Loucy (cell line): ENCODE data around the gene GPX6.

Source experiments
- H2AFZ ChIP-seq: fragments of 200-600 bp; sonication (generic); 2 replicates; pipeline ENCODE4 v1.6.0; 2016; ENCODE audit warnings: antibody characterized with exemption, mild to moderate bottlenecking, low read length, moderate library complexity
- H3F3A ChIP-seq: fragments of 200-600 bp; 2 replicates; pipeline ENCODE4 v1.6.0; 2016; ENCODE audit warnings: antibody characterized with exemption, low read depth, mild to moderate bottlenecking
- H3K27me3 ChIP-seq: fragments of 200-600 bp; sonication (generic); 2 replicates; pipeline ENCODE4 v1.6.1; 2014; ENCODE audit warnings: low read length, mild to moderate bottlenecking; ENCODE audit not compliant: insufficient read depth, poor library complexity, severe bottlenecking
- H3K36me3 ChIP-seq: fragments of 200-600 bp; sonication (generic); 2 replicates; pipeline ENCODE4 v1.6.1; 2016; ENCODE audit warnings: low read length; ENCODE audit not compliant: insufficient read depth
- H3K4me1 ChIP-seq: fragments of 200-600 bp; sonication (generic); 2 replicates; pipeline ENCODE4 v1.5.1; 2014; ENCODE audit warnings: low read length, mild to moderate bottlenecking; ENCODE audit not compliant: insufficient read depth, poor library complexity, severe bottlenecking
- H3K4me2 ChIP-seq: fragments of 200-600 bp; sonication (generic); 2 replicates; pipeline ENCODE4 v1.6.0; 2014; ENCODE audit warnings: antibody characterized with exemption, low read length, low read depth, mild to moderate bottlenecking; ENCODE audit not compliant: poor library complexity, severe bottlenecking
- H3K4me3 ChIP-seq: fragments of 200-600 bp; sonication (generic); 2 replicates; pipeline ENCODE4 v1.5.1; 2014; ENCODE audit warnings: low read length, mild to moderate bottlenecking, mixed read lengths; ENCODE audit not compliant: poor library complexity, severe bottlenecking
- H3K79me2 ChIP-seq: fragments of 200-600 bp; sonication (generic); 2 replicates; pipeline ENCODE4 v1.6.1; 2014; ENCODE audit warnings: low read length; ENCODE audit not compliant: insufficient read depth
- H3K9ac ChIP-seq: fragments of 200-600 bp; sonication (generic); 2 replicates; pipeline ENCODE4 v1.6.0; 2014; ENCODE audit warnings: mild to moderate bottlenecking, low read depth, low read length, moderate library complexity; ENCODE audit not compliant: poor library complexity, severe bottlenecking
- H3K9me2 ChIP-seq: fragments of 200-600 bp; sonication (generic); replicated peaks from 2 replicates; pipeline ENCODE4 v1.6.1; 2016; ENCODE audit warnings: low read depth, low read length, mixed read lengths
- H3K9me3 ChIP-seq: fragments of 200-600 bp; sonication (generic); 2 replicates; pipeline ENCODE4 v1.6.1; 2014; ENCODE audit warnings: mild to moderate bottlenecking, antibody characterized with exemption, low read length, low read depth; ENCODE audit not compliant: insufficient read depth
- H4K20me1 ChIP-seq: fragments of 200-600 bp; sonication (generic); 2 replicates; pipeline ENCODE4 v1.6.0; 2014; ENCODE audit warnings: antibody characterized with exemption, low read length, mild to moderate bottlenecking; ENCODE audit not compliant: insufficient read depth, poor library complexity, severe bottlenecking
- CTCF ChIP-seq: fragments of 200-600 bp; sonication (generic); conservative IDR thresholded peaks from 2 replicates; pipeline ENCODE4 v1.5.1; 2014; ENCODE audit warnings: mild to moderate bottlenecking, antibody characterized with exemption, low read length
- EZH2phosphoT487 ChIP-seq: fragments of 200-600 bp; IDR thresholded peaks from 2 replicates; pipeline ENCODE4 v1.6.1; 2018; ENCODE audit warnings: antibody characterized with exemption, mild to moderate bottlenecking, moderate library complexity, borderline replicate concordance

Gene GPX6

GRCh38 chr6:28555136-28555535 is 39.5 kb upstream of the GPX6 start:
- Histone ChIP-seq H3K4me2 (no peak overlapping the region), H3K4me1 (no peaks in the 10 kb centered on the region), H3K79me2 (no peaks in the 10 kb centered on the region), H4K20me1 (no peaks in the 10 kb centered on the region), H3K9me3 (no peaks in the 10 kb centered on the region), H3K9me2 (no peaks in the 10 kb centered on the region), H2AFZ (no peak overlapping the region), H3F3A (no peaks in the 10 kb centered on the region), H3K27me3 (no peaks in the 10 kb centered on the region), H3K9ac (no peak overlapping the region), H3K36me3 (no peaks in the 10 kb centered on the region), H3K4me3 (no peak overlapping the region)
- TF ChIP-seq EZH2phosphoT487 (no peak), CTCF (no peak)

DNA sequence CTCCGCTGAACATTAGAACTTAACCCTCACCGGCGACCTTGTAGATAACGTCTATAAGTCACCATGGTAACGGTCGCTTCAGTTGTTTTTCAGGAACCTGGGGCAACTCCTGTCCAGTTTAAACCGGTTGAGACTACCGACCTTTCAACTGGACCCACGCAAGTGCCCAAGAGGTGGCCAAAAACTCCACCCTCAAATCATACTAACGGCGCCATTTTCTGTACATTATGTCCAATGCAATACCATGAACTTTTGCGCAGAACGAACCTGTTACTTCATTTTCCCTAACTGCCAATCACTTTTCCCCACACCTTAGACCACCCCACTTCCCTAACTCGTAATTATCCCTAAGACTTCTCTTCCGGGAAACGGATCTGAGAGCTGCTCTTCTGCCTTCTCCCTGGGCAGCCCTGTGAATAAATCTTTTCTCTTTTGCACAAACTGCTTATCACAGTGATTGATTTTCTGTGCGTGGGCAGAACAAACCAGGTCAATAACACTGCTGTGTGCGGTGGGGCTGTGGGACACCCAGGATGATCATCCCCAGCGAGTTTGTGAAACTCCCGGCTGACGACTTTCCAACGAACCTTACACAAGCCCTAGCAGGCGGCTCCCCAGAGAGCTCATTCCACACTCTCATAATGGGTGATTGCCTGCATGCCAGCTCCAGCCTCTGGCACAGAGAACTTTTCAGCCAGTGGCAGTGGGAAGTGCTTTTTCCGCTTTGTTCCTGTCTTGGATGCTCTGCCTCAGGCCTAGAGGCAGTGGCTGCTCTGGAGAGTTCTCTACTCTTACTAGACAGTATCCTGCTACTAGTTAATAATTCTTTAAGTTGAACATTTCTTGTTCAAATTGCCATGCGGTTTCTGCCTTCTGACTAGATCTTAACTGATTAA is 38.6 kb upstream of the GPX6 start:
- no peak overlapping the region for H2AFZ ChIP-seq
- no peak overlapping the region for H3K4me3 ChIP-seq
- no peaks in the 10 kb centered on the region for H3K79me2 ChIP-seq
- H3F3A ChIP-seq: no peaks in the 10 kb centered on the region
- H3K9ac ChIP-seq: no peak overlapping the region
- H4K20me1 ChIP-seq: no peaks in the 10 kb centered on the region
- H3K4me2 ChIP-seq: no peak overlapping the region
- no peaks in the 10 kb centered on the region for H3K4me1 ChIP-seq
- no peak for TF ChIP-seq CTCF
- no peak for TF ChIP-seq EZH2phosphoT487
- no peaks in the 10 kb centered on the region for H3K9me2 ChIP-seq
- no peaks in the 10 kb centered on the region for H3K9me3 ChIP-seq
- no peaks in the 10 kb centered on the region for H3K36me3 ChIP-seq
- H3K27me3 ChIP-seq: no peaks in the 10 kb centered on the region

GRCh38 chr6:28553384-28553985 is 37.9 kb upstream of the GPX6 start:
- no peak overlapping the region for H3K4me3 ChIP-seq
- no peak overlapping the region for H2AFZ ChIP-seq
- no peak overlapping the region for H3K4me2 ChIP-seq

More at GRCh38 chr6:28553384-28553985, 37.9 kb upstream of the GPX6 start:
- Histone ChIP-seq H3K79me2 (no peaks in the 10 kb centered on the region), H3K4me1 (no peaks in the 10 kb centered on the region), H4K20me1 (no peaks in the 10 kb centered on the region), H3F3A (no peaks in the 10 kb centered on the region), H3K9me2 (no peaks in the 10 kb centered on the region), H3K36me3 (no peaks in the 10 kb centered on the region), H3K27me3 (no peaks in the 10 kb centered on the region), H3K9ac (no peak overlapping the region), H3K9me3 (no peaks in the 10 kb centered on the region)
- TF ChIP-seq CTCF (no peak), EZH2phosphoT487 (no peak)
